NCI-H2196 (cell line): Measurements from ENCODE around the gene CEP89.
"Not testable (repeated sequence)": the region's sequence is repeated elsewhere in the genome, so short reads cannot be mapped to it uniquely, and the experiment has no call there.

Experiments used
- DNase-seq: peaks from one replicate; lab custom pipeline; 2025; ENCODE audit not compliant: unreplicated experiment; lab: John Stamatoyannopoulos, UW

CEP89 gene

GRCh38 chr19:32896516-32897214, 75.1 kb downstream of the CEP89 start:
- no peak for DNase-seq

- no peak for DNase-seq
Measured at GRCh38 chr19:32895384-32895783, 76.4 kb downstream of the CEP89 start.

GRCh38 chr19:32891609-32892008, 80.1 kb downstream of the CEP89 start:
- DNase-seq, result no peak

GRCh38 chr19:32890841-32891240, 80.9 kb downstream of the CEP89 start:
- DNase-seq, result no peak

- DNase-seq, result no peak
Measured at GRCh38 chr19:32890326-32890725, 81.4 kb downstream of the CEP89 start.

- DNase-seq, result no peak
Measured at GRCh38 chr19:32889137-32889934, 82.4 kb downstream of the CEP89 start.

- no peak for DNase-seq
Measured at GRCh38 chr19:32887572-32888215, 84.1 kb downstream of the CEP89 start.

GRCh38 chr19:32886241-32886640, 85.5 kb downstream of the CEP89 start:
- DNase-seq, result no peak

- not testable (repeated sequence) for DNase-seq
Measured at GRCh38 chr19:32885255-32885654, 86.5 kb downstream of the CEP89 start.

GRCh38 chr19:32881766-32882165, 90.0 kb downstream of the CEP89 start:
- DNase-seq, result no peak

- no peak for DNase-seq
Measured at GRCh38 chr19:32880622-32881021, 91.1 kb downstream of the CEP89 start.

GRCh38 chr19:32879741-32880140, 92.0 kb downstream of the CEP89 start:
- DNase-seq, result no peak

- DNase-seq, result no peak
Measured at GRCh38 chr19:32878988-32879387, 92.8 kb downstream of the CEP89 start.

GRCh38 chr19:32877977-32878745, 93.6 kb downstream of the CEP89 start:
- DNase-seq, result no peak

GRCh38 chr19:32877323-32877912, 94.3 kb downstream of the CEP89 start:
- no peak for DNase-seq

GRCh38 chr19:32876919-32877285, 94.9 kb downstream of the CEP89 start:
- DNase-seq, result no peak

GRCh38 chr19:32876236-32876918, 95.4 kb downstream of the CEP89 start:
- no peak for DNase-seq

GRCh38 chr19:32875428-32875827, 96.3 kb downstream of the CEP89 start:
- no peak for DNase-seq

GRCh38 chr19:32874605-32875004, 97.2 kb downstream of the CEP89 start:
- no peak for DNase-seq

GRCh38 chr19:32873247-32873959, 98.4 kb downstream of the CEP89 start:
- DNase-seq, result no peak
